OCI-LY7 (cell line): ENCODE measurements around the gene FBN2.

ENCODE experiments used
- EZH2phosphoT487 ChIP-seq: fragments of 200-600 bp; sonication (generic); IDR thresholded peaks from 2 replicates; pipeline ENCODE4 v1.6.1; 2018; ENCODE audit warnings: low read depth, borderline replicate concordance, mild to moderate bottlenecking, mixed run types, antibody characterized with exemption, low read length, moderate library complexity, mixed read lengths
- TF ChIP-seq, protein P1 (sequence below): fragments of 200-600 bp; sonication (generic); conservative IDR thresholded peaks from 2 replicates; pipeline ENCODE4 v1.5.1; 2014; ENCODE audit warnings: mild to moderate bottlenecking, antibody characterized with exemption, low read length, moderate library complexity, mixed read lengths

DNA sequence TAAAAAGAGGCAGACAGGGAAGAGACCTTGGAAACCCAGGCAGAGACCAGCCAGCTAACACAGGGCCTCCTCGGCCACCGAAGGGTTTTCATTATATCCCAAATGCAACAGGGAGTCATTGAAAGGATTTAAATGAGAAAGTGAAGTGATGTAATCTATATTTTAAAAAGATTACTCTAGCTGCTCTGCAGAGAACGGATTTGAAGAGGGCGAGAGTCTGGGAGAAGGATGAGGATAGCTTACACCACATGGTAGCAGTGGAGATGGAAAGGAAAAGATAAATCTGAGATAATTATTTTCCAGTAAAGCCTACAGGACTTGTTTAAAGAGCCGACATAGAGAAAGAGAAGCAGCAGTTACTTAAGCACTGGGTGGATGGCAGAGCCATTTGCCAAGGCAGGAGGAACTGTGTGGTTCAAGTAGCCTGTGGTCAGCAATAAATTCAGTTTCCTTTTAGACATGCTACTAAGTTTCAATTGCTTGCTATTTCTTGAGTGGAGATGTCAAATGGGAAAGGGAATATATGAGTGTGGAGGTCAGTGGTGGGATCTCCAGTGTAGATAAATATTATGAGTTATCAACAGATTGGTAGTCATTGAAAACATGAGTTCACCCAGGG is 9.3 kb downstream of the FBN2 start:
- TF ChIP-seq, protein P1, sequence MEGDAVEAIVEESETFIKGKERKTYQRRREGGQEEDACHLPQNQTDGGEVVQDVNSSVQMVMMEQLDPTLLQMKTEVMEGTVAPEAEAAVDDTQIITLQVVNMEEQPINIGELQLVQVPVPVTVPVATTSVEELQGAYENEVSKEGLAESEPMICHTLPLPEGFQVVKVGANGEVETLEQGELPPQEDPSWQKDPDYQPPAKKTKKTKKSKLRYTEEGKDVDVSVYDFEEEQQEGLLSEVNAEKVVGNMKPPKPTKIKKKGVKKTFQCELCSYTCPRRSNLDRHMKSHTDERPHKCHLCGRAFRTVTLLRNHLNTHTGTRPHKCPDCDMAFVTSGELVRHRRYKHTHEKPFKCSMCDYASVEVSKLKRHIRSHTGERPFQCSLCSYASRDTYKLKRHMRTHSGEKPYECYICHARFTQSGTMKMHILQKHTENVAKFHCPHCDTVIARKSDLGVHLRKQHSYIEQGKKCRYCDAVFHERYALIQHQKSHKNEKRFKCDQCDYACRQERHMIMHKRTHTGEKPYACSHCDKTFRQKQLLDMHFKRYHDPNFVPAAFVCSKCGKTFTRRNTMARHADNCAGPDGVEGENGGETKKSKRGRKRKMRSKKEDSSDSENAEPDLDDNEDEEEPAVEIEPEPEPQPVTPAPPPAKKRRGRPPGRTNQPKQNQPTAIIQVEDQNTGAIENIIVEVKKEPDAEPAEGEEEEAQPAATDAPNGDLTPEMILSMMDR: no peak
- TF ChIP-seq EZH2phosphoT487: no peak
